GM21360 (cell line): ENCODE data around the gene PRICKLE1.

Experiments
- ATAC-seq: cut with Tn5 transposase; IDR thresholded peaks from one replicate; pipeline ENCODE4 v1.9.1; 2021; ENCODE audit warnings: mild to moderate bottlenecking, moderate library complexity; ENCODE audit not compliant: unreplicated experiment

The PRICKLE1 gene

GRCh38 chr12:42462486-42462885 is 127.1 kb downstream of the PRICKLE1 start:
- no peak for ATAC-seq

- no peak for ATAC-seq
Measured at GRCh38 chr12:42459336-42459847, 130.2 kb downstream of the PRICKLE1 start.

GRCh38 chr12:42458575-42458974 is 131.0 kb downstream of the PRICKLE1 start:
- ATAC-seq = no peak

- no peak for ATAC-seq
Measured at GRCh38 chr12:42450248-42450647, 139.3 kb downstream of the PRICKLE1 start.

- no peak for ATAC-seq
Measured at GRCh38 chr12:42448841-42449240, 140.7 kb downstream of the PRICKLE1 start.

- no peak for ATAC-seq
Measured at GRCh38 chr12:42447371-42447786, 142.2 kb downstream of the PRICKLE1 start.

GRCh38 chr12:42446761-42447160 is 142.8 kb downstream of the PRICKLE1 start:
- ATAC-seq = no peak

GRCh38 chr12:42445891-42446290 is 143.7 kb downstream of the PRICKLE1 start:
- no peak for ATAC-seq

- ATAC-seq = no peak
Measured at GRCh38 chr12:42444192-42444943, 145.2 kb downstream of the PRICKLE1 start.

GRCh38 chr12:42442888-42443287 is 146.7 kb downstream of the PRICKLE1 start:
- no peak for ATAC-seq

GRCh38 chr12:42442311-42442759 is 147.2 kb downstream of the PRICKLE1 start:
- no peak for ATAC-seq

- no peak for ATAC-seq
Measured at GRCh38 chr12:42440608-42441007, 148.9 kb downstream of the PRICKLE1 start.

GRCh38 chr12:42432517-42433140 is 156.9 kb downstream of the PRICKLE1 start:
- ATAC-seq = no peak

GRCh38 chr12:42428850-42429249 is 160.7 kb downstream of the PRICKLE1 start:
- ATAC-seq = no peak

- no peak for ATAC-seq
Measured at GRCh38 chr12:42426746-42427145, 162.8 kb downstream of the PRICKLE1 start.

- no peak for ATAC-seq
Measured at GRCh38 chr12:42422785-42423184, 166.8 kb downstream of the PRICKLE1 start.

- ATAC-seq = peak; percentile 97
Measured at GRCh38 chr12:42421844-42422779, 167.4 kb downstream of the PRICKLE1 start.

- no peak for ATAC-seq
Measured at GRCh38 chr12:42420395-42420794, 169.2 kb downstream of the PRICKLE1 start.

- ATAC-seq = no peak
Measured at GRCh38 chr12:42410340-42410739, 179.2 kb downstream of the PRICKLE1 start.

- ATAC-seq = no peak
Measured at GRCh38 chr12:42409471-42409870, 180.1 kb downstream of the PRICKLE1 start.

- no peak for ATAC-seq
Measured at GRCh38 chr12:42407306-42407705, 182.2 kb downstream of the PRICKLE1 start.
